Neural progenitor cell (in vitro differentiated cells): Measurements from ENCODE around the gene FILIP1. TPM values are rescaled to one million over a fixed set of nuclear protein-coding genes. Genes with fewer than 3 reads are reported as not detected.

Experiments used
- DNase-seq: peaks from one replicate; pipeline ENCODE4 v3.0.0-alpha.2; 2016; ENCODE audit warnings: low spot score
- H2AFZ ChIP-seq: fragments of 200-600 bp; sonication (generic); replicated peaks from 2 replicates; pipeline ENCODE4 v1.6.1; 2016; ENCODE audit warnings: antibody characterized with exemption
- H3F3A ChIP-seq: fragments of 200-600 bp; sonication (generic); 2 replicates; pipeline ENCODE4 v1.6.1; 2016; ENCODE audit warnings: antibody characterized with exemption, low read depth
- H3K27ac ChIP-seq: fragments of 200-600 bp; sonication (generic); 2 replicates; pipeline ENCODE4 v1.5.1; 2016; ENCODE audit warnings: mild to moderate bottlenecking
- H3K27me3 ChIP-seq: fragments of 200-600 bp; sonication (generic); 2 replicates; pipeline ENCODE4 v1.6.1; 2016; ENCODE audit warnings: mild to moderate bottlenecking, moderate library complexity
- H3K36me3 ChIP-seq: fragments of 200-600 bp; sonication (generic); 2 replicates; pipeline ENCODE4 v1.5.1; 2016
- H3K4me1 ChIP-seq: fragments of 200-600 bp; sonication (generic); 2 replicates; pipeline ENCODE4 v1.6.1; 2016; ENCODE audit warnings: mixed run types
- H3K4me2 ChIP-seq: fragments of 200-600 bp; sonication (generic); 2 replicates; pipeline ENCODE4 v1.6.1; 2016
- H3K4me3 ChIP-seq: fragments of 200-600 bp; sonication (generic); 2 replicates; pipeline ENCODE4 v1.5.1; 2016
- H3K79me2 ChIP-seq: fragments of 200-600 bp; sonication (generic); 2 replicates; pipeline ENCODE4 v1.6.1; 2016; ENCODE audit warnings: low read depth
- H3K9ac ChIP-seq: fragments of 200-600 bp; sonication (generic); 2 replicates; pipeline ENCODE4 v1.6.1; 2016
- H3K9me3 ChIP-seq: fragments of 200-600 bp; sonication (generic); 2 replicates; pipeline ENCODE4 v1.5.1; 2016; ENCODE audit warnings: low read depth
- H4K20me1 ChIP-seq: fragments of 200-600 bp; sonication (generic); 2 replicates; pipeline ENCODE4 v1.6.1; 2016; ENCODE audit warnings: low read depth
- H3K27ac Mint-ChIP-seq: 3 replicates; pipeline ENCODE4 v1.8.0; 2021; ENCODE audit warnings: mixed read lengths
- H3K27me3 Mint-ChIP-seq: 2 replicates; pipeline ENCODE4 v1.8.0; 2022; ENCODE audit warnings: low read depth, mild to moderate bottlenecking, inconsistent platforms, moderate library complexity, mixed read lengths; ENCODE audit not compliant: insufficient read depth
- H3K36me3 Mint-ChIP-seq: 3 replicates; pipeline ENCODE4 v1.8.0; 2021; ENCODE audit warnings: mixed read lengths
- H3K4me1 Mint-ChIP-seq: 3 replicates; pipeline ENCODE4 v1.8.0; 2021; ENCODE audit warnings: mixed read lengths
- H3K4me3 Mint-ChIP-seq: 3 replicates; pipeline ENCODE4 v1.8.0; 2021; ENCODE audit warnings: mild to moderate bottlenecking, moderate library complexity, mixed read lengths
- H3K9me3 Mint-ChIP-seq: 3 replicates; pipeline ENCODE4 v1.8.0; 2020; ENCODE audit warnings: mixed read lengths
- CTCF ChIP-seq: fragments of 200-600 bp; sonication (generic); IDR thresholded peaks from 2 replicates; pipeline ENCODE4 v1.5.1; 2017; ENCODE audit warnings: antibody characterized with exemption, mild to moderate bottlenecking
- EZH2 ChIP-seq: fragments of 200-600 bp; sonication (generic); IDR thresholded peaks from 2 replicates; pipeline ENCODE4 v1.6.1; 2017; ENCODE audit warnings: antibody characterized with exemption, mild to moderate bottlenecking, moderate library complexity
- EZH2phosphoT487 ChIP-seq: fragments of 200-600 bp; sonication (generic); IDR thresholded peaks from 2 replicates; pipeline ENCODE4 v1.6.1; 2017; ENCODE audit warnings: antibody characterized with exemption
- total RNA-seq: library from RNA; depleted of rRNA; stranded (reverse); fragments of >200 nt; gene quantifications from 2 replicates; pipeline ENCODE4 v1.2.3, GENCODE V29; 2015; ENCODE audit warnings: low replicate concordance

FILIP1 gene
- total RNA-seq, 1 donor from 2014 or later: 22.6 TPM

- Histone ChIP-seq H3K27me3 (no peaks in the 10 kb centered on the region), H3K79me2 (peaks cover 51% of the 10 kb centered on the region), H3K4me2 (peak overlapping the region; percentile 82)
Observed at GRCh38 chr6:75285283-75285639, 208.3 kb downstream of the FILIP1 start.

GRCh38 chr6:75284632-75285282 is 208.8 kb downstream of the FILIP1 start, which contains the start of gene TMEM30A:
Gene TMEM30A (minus strand): TSS chr6:75284792. CDS start chr6:75284638, 154 bp downstream.
- H3K27ac Mint-ChIP-seq: no peak within 1 kb of the TSS
- peaks cover 15% of the 10 kb centered on the region for H3K4me1 Mint-ChIP-seq
- no peak within 1 kb of the TSS for H3K4me3 Mint-ChIP-seq

More at GRCh38 chr6:75285283-75285639, 208.3 kb downstream of the FILIP1 start:
- Mint-ChIP-seq H3K9me3 (no peaks in the 10 kb centered on the region), H3K27me3 (no peaks in the 10 kb centered on the region), H3K4me1 (peaks cover 20% of the 10 kb centered on the region), H3K36me3 (no peaks in the 10 kb centered on the region), H3K27ac (no peak overlapping the region), H3K4me3 (no peak overlapping the region)
- peaks cover 31% of the 10 kb centered on the region for H3K4me1 ChIP-seq
- H3K36me3 ChIP-seq: no peaks in the 10 kb centered on the region
- H3K9me3 ChIP-seq: no peaks in the 10 kb centered on the region
- H3K4me3 ChIP-seq: peak overlapping the region; percentile 75
- no peak overlapping the region for H3K27ac ChIP-seq
- H4K20me1 ChIP-seq: peaks cover 13% of the 10 kb centered on the region
- peak overlapping the region; percentile 91 for H2AFZ ChIP-seq
- DNase-seq: no peak
- H3K9ac ChIP-seq: peak overlapping the region; percentile 40
- TF ChIP-seq CTCF (no peak), EZH2 (no peak), EZH2phosphoT487 (no peak)
- peaks cover 13% of the 10 kb centered on the region for H3F3A ChIP-seq

DNA sequence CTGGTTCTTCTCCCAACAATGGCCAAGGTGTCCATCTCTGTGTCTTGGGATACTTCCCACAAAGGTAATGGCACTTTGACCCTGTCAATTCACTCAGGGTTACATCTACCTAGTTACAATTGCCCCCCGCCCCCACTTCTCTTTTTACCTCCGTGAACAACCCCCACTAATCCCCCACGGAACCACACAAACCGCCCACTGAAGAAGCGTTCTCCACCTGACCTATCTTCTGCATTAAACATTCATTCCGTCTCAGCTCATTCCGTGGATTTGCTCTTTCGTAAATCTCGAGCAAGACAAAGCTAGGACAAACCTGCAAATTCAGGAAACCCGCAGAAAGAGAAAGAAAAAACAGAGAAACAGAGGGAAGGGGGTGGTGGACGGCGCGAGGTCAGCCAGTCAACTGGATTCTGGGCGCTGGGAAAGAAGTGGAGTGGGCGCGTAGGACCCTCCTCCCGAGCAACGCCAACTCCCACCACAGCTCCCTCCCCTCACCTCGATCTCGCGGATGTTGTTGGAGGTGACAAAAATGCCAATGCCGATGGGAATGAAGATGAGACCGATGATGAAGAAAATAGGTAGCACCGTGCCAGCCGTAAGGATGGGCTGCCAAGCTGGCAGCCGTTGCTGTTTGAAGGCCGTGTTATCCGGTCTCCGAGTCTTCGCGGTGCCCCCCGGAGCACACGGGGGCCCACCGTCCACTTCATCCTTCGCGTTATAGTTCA is 209.5 kb downstream of the FILIP1 start:
- Histone ChIP-seq H3K9me3 (no peaks in the 10 kb centered on the region), H3K36me3 (no peaks in the 10 kb centered on the region), H2AFZ (peak overlapping the region; percentile 44), H3K4me3 (peak overlapping the region; percentile 75), H3K27me3 (no peaks in the 10 kb centered on the region), H3K4me1 (peaks cover 38% of the 10 kb centered on the region), H3K9ac (peak overlapping the region; percentile 59), H3F3A (peaks cover 11% of the 10 kb centered on the region), H4K20me1 (peaks cover 13% of the 10 kb centered on the region), H3K27ac (peak overlapping the region; percentile 10), H3K79me2 (peaks cover 63% of the 10 kb centered on the region), H3K4me2 (peak overlapping the region; percentile 77)
- no peak overlapping the region for H3K4me3 Mint-ChIP-seq
- no peak for TF ChIP-seq CTCF
- no peak for TF ChIP-seq EZH2
- TF ChIP-seq EZH2phosphoT487: no peak
- no peak overlapping the region for H3K27ac Mint-ChIP-seq
- H3K4me1 Mint-ChIP-seq: peaks cover 13% of the 10 kb centered on the region
- DNase-seq: peak; percentile 65
- no peaks in the 10 kb centered on the region for H3K27me3 Mint-ChIP-seq
- no peaks in the 10 kb centered on the region for H3K36me3 Mint-ChIP-seq
- no peaks in the 10 kb centered on the region for H3K9me3 Mint-ChIP-seq

More at GRCh38 chr6:75284632-75285282, 208.8 kb downstream of the FILIP1 start, which contains the start of gene TMEM30A:
- Histone ChIP-seq H3K27ac (peak within 1 kb of the TSS; percentile 10), H3F3A (peaks cover 11% of the 10 kb centered on the region), H3K79me2 (peaks cover 56% of the 10 kb centered on the region), H3K4me1 (peaks cover 35% of the 10 kb centered on the region), H3K9ac (peak within 1 kb of the TSS; percentile 59), H3K4me2 (peak within 1 kb of the TSS; percentile 82), H3K36me3 (no peaks in the 10 kb centered on the region), H2AFZ (peak within 1 kb of the TSS; percentile 91), H3K9me3 (no peaks in the 10 kb centered on the region), H4K20me1 (peaks cover 13% of the 10 kb centered on the region), H3K4me3 (peak within 1 kb of the TSS; percentile 75), H3K27me3 (no peaks in the 10 kb centered on the region)
- no peaks in the 10 kb centered on the region for H3K36me3 Mint-ChIP-seq
- no peak for TF ChIP-seq EZH2
- H3K9me3 Mint-ChIP-seq: no peaks in the 10 kb centered on the region
- DNase-seq: peak; percentile 98
- H3K27me3 Mint-ChIP-seq: no peaks in the 10 kb centered on the region
